Astrocyte (in vitro differentiated cells and primary cell): ENCODE data around the gene RBFOX2.

Source experiments
- EZH2 ChIP-seq: IDR thresholded peaks from 2 replicates; pipeline ENCODE4 v1.6.1; 2012; ENCODE audit warnings: mild to moderate bottlenecking, low read length, inconsistent platforms; ENCODE audit not compliant: insufficient read depth
- TF ChIP-seq, protein P1 (sequence below): IDR thresholded peaks from 2 replicates; pipeline ENCODE4 v1.5.1; 2011; ENCODE audit warnings: low read depth, mild to moderate bottlenecking, inconsistent platforms, low read length, moderate library complexity; ENCODE audit not compliant: insufficient read depth

DNA sequence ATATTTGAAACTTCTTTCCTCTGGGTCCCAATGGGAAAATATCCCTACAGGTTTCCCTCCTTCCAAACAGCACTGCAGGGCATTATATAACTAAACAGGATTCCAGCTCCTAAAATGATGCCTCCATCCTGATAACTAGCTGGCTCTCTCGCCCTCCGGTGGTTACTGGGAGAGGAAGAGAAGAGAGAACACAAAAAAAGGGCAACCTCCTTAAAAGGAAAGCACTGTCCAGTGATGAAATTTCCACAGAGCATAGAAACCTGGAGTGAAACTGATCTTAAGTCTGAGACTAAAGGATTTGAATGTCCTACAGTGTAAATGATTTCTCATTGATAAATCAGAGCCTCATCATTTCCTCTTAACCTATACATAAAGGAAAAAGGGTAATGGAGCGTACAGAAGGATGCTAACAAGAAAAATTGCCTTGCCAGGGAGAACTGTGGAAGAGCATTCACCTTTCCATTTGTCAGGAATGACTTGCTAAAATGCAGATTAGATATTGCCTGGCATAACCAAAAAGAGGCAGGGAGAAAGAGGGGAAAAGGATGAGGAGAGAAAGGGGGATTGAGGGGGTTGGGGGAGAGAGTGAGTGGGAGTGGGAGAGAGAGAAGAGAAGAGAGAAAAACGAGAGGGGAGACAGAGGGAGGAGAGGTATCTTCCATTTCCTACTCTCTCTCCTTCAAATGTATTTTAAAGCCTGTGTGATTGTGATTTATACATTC, 189.6 kb downstream of the RBFOX2 start:
- TF ChIP-seq, protein P1, sequence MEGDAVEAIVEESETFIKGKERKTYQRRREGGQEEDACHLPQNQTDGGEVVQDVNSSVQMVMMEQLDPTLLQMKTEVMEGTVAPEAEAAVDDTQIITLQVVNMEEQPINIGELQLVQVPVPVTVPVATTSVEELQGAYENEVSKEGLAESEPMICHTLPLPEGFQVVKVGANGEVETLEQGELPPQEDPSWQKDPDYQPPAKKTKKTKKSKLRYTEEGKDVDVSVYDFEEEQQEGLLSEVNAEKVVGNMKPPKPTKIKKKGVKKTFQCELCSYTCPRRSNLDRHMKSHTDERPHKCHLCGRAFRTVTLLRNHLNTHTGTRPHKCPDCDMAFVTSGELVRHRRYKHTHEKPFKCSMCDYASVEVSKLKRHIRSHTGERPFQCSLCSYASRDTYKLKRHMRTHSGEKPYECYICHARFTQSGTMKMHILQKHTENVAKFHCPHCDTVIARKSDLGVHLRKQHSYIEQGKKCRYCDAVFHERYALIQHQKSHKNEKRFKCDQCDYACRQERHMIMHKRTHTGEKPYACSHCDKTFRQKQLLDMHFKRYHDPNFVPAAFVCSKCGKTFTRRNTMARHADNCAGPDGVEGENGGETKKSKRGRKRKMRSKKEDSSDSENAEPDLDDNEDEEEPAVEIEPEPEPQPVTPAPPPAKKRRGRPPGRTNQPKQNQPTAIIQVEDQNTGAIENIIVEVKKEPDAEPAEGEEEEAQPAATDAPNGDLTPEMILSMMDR, result peak; percentile 38
- TF ChIP-seq EZH2, result no peak
